Measurements from ENCODE around the gene HLA-C.
A peak's percentile ranks its signal among the peaks of the same experiment; 100 is the strongest.
"Not testable (repeated sequence)": the region's sequence is repeated elsewhere in the genome, so short reads cannot be mapped to it uniquely, and the experiment has no call there.

The HLA-C gene

DNA sequence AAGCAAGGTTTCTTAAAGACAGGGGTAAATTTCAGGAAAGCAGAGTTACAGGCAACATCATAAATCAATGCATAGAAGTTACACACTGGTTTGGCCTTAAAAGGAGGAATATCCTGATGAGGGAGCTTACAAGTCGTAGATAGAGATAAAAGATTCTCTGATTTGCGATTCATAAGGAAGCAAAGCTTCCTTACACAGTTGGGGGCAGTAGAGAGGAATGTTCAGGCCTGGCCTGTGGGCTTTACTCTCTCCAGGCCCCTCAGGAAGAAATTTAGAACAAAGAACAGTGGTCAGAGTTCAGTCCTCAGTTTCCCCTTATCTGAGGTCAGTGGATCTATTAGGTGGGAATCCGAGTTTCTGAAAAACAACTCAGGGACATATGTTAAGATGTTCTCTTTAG is 19.3 kb downstream of the HLA-C start:
- H3K4me3 Mint-ChIP-seq: no peak overlapping the region
- H3K27ac Mint-ChIP-seq: no peak overlapping the region
- DNase-seq (no peak), ATAC-seq (no peak)
- peaks cover 12% of the 10 kb centered on the region for H3K27me3 Mint-ChIP-seq
- peaks cover 9 to 12% of the 10 kb centered on the region in 2 donors for H3K9me3 Mint-ChIP-seq
- H3K4me1 Mint-ChIP-seq: no peaks in the 10 kb centered on the region

DNA sequence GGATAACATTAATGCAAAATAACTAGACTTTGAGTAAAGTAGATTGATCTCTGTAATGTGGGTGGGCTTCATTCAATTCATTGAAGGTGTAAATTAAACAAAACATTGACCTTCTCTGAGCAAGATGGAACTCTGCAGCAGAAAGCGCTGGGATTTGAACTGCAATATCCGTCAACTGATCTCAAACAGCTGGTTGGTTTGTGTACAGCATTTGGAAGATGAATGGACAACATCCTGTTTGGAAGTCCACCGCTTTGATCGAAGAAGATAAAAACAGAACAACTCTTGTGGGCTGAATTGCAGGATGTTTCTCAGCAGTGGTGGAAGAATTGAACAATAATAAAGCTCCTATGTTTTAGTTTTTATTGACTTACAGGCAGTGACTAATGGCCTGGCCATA is 20.6 kb downstream of the HLA-C start:
- Mint-ChIP-seq H3K27me3 (peaks cover 24% of the 10 kb centered on the region), H3K9me3 (peaks cover 19 to 24% of the 10 kb centered on the region in 2 donors), H3K4me1 (no peaks in the 10 kb centered on the region)

DNA sequence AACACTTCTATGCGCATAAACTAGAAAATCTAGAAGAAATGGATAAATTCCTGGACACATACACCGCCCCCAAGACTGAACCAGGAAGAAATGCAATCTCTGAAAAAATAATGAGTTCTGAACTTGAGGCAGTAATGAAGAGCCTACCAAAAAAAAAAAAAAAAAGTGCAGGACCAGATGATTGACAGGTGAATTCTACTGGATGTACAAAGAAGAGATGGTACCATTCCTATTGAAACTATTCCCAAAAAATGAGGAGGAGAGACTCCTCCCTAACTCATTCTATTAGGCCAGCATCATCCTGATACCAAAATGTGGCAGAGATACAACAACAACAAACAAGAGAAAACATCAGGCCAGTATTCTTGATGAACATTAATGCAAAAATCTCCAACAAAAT is 22.7 kb downstream of the HLA-C start:
- no peak for DNase-seq
- H3K4me3 Mint-ChIP-seq: no peak overlapping the region
- peaks cover 24% of the 10 kb centered on the region for H3K27me3 Mint-ChIP-seq
- H3K4me1 Mint-ChIP-seq: no peaks in the 10 kb centered on the region
- no peak overlapping the region for H3K27ac Mint-ChIP-seq
- H3K9me3 Mint-ChIP-seq: peaks cover 19 to 24% of the 10 kb centered on the region in 2 donors
- ATAC-seq: no peak

More for the DNA sequence above, 20.6 kb downstream of the HLA-C start:
- DNase-seq: no peak
- Mint-ChIP-seq H3K27ac (no peak overlapping the region), H3K4me3 (no peak overlapping the region)
- no peak for ATAC-seq

DNA sequence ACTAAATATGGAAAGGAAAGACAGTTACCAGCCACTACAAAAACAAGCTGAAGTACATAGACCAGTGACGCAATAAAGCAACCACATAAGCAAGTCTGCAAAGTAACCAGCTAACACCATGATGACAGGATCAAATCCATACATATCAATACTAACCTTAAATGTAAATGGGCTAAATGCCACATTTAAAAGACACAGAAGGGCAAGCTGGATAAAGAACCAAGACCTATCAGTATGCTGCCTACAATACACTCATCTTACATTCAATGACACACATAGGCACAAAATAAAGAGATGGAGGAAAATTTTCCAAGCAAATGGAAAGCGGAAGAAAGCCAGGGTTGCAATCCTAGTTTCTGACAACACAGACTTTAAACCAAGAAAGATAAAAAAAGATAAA is 24.1 kb downstream of the HLA-C start:
- no peaks in the 10 kb centered on the region for H3K4me1 Mint-ChIP-seq
- peak overlapping the region in 1 of 2 donors; percentile 13 for H3K27ac Mint-ChIP-seq
- DNase-seq: no peak
- no peak for ATAC-seq
- H3K27me3 Mint-ChIP-seq: peaks cover 26% of the 10 kb centered on the region
- no peak overlapping the region for H3K4me3 Mint-ChIP-seq
- H3K9me3 Mint-ChIP-seq: peaks cover 19 to 24% of the 10 kb centered on the region in 2 donors

DNA sequence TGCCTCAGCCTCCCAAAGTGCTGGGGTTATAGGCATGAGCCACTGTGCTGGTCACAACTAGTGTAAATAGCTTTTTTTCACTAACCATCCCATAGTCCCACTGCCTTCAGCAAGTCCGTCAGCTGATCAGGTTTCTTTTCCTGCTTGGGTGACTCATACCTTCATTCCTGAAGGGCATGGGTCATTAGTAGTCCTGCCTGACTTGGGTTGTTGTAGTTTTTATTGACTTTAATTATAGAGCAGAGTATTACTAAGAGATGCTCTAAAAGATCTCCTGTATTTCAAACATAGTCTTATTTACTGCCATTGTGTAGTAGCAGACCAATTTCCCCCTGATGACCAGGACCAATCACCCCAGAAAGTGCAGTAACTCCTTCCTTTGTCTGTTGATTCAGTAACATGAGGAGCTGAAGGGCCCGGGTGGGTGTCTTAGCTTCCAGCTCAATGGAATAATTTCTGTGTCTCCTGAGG is 25.8 kb downstream of the HLA-C start:
- H3K4me3 Mint-ChIP-seq: no peak overlapping the region
- ATAC-seq (no peak), DNase-seq (no peak)
- H3K4me1 Mint-ChIP-seq: no peaks in the 10 kb centered on the region
- H3K9me3 Mint-ChIP-seq: peaks cover 19 to 24% of the 10 kb centered on the region in 2 donors
- H3K27me3 Mint-ChIP-seq: peaks cover 31% of the 10 kb centered on the region
- no peak overlapping the region for H3K27ac Mint-ChIP-seq

DNA sequence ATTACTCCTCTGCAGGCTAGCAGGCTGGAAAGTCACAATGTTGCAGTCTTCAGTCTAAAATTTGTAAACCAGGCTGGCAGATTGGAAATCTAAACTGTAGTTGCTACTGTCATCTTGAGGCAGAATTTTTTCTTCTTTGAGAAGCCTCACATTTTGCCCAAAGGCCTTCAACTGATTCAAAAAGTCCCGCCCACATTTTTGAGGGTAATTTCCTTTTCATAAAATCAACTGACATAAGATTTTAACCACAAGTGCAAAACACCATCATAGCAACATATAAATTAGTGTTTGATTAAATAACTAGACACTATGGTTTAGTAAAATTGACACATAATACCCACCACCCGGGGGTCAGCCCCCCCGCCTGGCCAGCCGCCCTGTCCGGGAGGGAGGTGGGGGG is 28.4 kb downstream of the HLA-C start:
- no peaks in the 10 kb centered on the region for H3K4me1 Mint-ChIP-seq
- DNase-seq (no peak), ATAC-seq (no peak)
- H3K9me3 Mint-ChIP-seq: peaks cover 16 to 18% of the 10 kb centered on the region in 2 donors
- peak overlapping the region in 1 of 2 donors; percentile 14 for H3K27ac Mint-ChIP-seq
- no peak overlapping the region for H3K4me3 Mint-ChIP-seq
- H3K27me3 Mint-ChIP-seq: peaks cover 21% of the 10 kb centered on the region

DNA sequence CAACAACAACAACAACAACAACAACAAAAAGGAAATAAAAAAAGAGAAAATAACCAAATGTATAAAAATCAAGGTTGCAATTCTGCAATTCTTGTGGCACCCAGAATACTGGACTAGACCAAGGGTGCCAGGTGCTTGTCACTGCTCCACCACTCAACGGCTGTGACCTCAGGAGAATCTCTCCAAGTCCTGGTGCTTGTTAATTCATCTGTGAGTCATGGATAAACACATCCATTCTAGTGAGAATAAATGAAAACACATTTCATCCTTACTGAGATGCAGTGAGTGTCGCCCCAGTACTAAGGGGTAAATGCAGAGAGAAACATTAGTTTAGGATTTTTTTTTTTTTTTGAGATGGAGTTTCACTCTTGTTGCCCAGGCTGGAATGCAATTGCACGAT is 32.0 kb downstream of the HLA-C start:
- ATAC-seq (no peak), DNase-seq (no peak)
- Mint-ChIP-seq H3K27me3 (peaks cover 15% of the 10 kb centered on the region), H3K4me1 (no peaks in the 10 kb centered on the region), H3K4me3 (no peak overlapping the region), H3K9me3 (no peaks in the 10 kb centered on the region), H3K27ac (no peak overlapping the region)

DNA sequence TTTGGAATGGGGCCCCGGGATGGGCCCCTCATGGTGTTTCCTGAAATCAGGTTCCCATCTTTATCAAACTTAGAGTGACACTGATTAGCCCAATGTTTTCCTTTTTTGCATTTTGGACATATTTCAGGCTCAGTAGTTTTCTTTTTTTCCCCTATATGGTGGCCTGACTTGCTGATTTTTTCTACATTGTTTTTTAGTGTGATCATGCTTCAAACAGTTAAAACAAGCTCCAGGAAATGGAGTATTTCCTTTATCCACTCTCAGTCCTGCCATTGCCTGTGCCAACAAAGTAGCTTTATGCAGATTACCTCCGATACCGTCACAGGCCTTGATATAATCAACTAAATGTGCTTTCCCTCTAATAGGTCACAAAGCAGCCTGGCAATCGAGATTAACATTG is 37.8 kb downstream of the HLA-C start:
- not testable (repeated sequence) for ATAC-seq, H3K4me1 Mint-ChIP-seq, H3K4me3 Mint-ChIP-seq, H3K27ac Mint-ChIP-seq, H3K9me3 Mint-ChIP-seq, DNase-seq
- peaks cover 17% of the 10 kb centered on the region for H3K27me3 Mint-ChIP-seq

GRCh38 chr6:31228476-31228875 is 43.4 kb downstream of the HLA-C start:
- H3K27ac Mint-ChIP-seq: no peak overlapping the region

GRCh38 chr6:31227143-31227542 is 44.7 kb downstream of the HLA-C start:
- DNase-seq: no peak
- H3K4me1 Mint-ChIP-seq: no peaks in the 10 kb centered on the region
- no peaks in the 10 kb centered on the region for H3K9me3 Mint-ChIP-seq
- H3K27me3 Mint-ChIP-seq: no peaks in the 10 kb centered on the region
- ATAC-seq: no peak
- no peak overlapping the region for H3K27ac Mint-ChIP-seq
- H3K4me3 Mint-ChIP-seq: no peak overlapping the region

More at GRCh38 chr6:31228476-31228875, 43.4 kb downstream of the HLA-C start:
- DNase-seq (no peak), ATAC-seq (no peak)
- Mint-ChIP-seq H3K9me3 (no peaks in the 10 kb centered on the region), H3K4me3 (no peak overlapping the region), H3K27me3 (peaks cover 4% of the 10 kb centered on the region), H3K4me1 (no peaks in the 10 kb centered on the region)

GRCh38 chr6:31225735-31226134 is 46.2 kb downstream of the HLA-C start:
- ATAC-seq: no peak
- H3K27ac Mint-ChIP-seq: no peak overlapping the region
- no peak overlapping the region for H3K4me3 Mint-ChIP-seq

GRCh38 chr6:31222496-31222895 is 49.4 kb downstream of the HLA-C start:
- DNase-seq (no peak), ATAC-seq (no peak)
- no peak overlapping the region for H3K4me3 Mint-ChIP-seq
- H3K27ac Mint-ChIP-seq: no peak overlapping the region
- no peaks in the 10 kb centered on the region for H3K4me1 Mint-ChIP-seq
- H3K27me3 Mint-ChIP-seq: no peaks in the 10 kb centered on the region
- H3K9me3 Mint-ChIP-seq: no peaks in the 10 kb centered on the region

More at GRCh38 chr6:31225735-31226134, 46.2 kb downstream of the HLA-C start:
- Mint-ChIP-seq H3K9me3 (no peaks in the 10 kb centered on the region), H3K4me1 (no peaks in the 10 kb centered on the region), H3K27me3 (no peaks in the 10 kb centered on the region)
- no peak for DNase-seq
